DMS 273 (cell line): ENCODE results near the gene MYLK.
A peak's percentile ranks its signal among the peaks of the same experiment; 100 is the strongest.

Experiments used
- DNase-seq: peaks from one replicate; lab custom pipeline; 2025; ENCODE audit not compliant: unreplicated experiment; lab: John Stamatoyannopoulos, UW

Gene MYLK

DNA sequence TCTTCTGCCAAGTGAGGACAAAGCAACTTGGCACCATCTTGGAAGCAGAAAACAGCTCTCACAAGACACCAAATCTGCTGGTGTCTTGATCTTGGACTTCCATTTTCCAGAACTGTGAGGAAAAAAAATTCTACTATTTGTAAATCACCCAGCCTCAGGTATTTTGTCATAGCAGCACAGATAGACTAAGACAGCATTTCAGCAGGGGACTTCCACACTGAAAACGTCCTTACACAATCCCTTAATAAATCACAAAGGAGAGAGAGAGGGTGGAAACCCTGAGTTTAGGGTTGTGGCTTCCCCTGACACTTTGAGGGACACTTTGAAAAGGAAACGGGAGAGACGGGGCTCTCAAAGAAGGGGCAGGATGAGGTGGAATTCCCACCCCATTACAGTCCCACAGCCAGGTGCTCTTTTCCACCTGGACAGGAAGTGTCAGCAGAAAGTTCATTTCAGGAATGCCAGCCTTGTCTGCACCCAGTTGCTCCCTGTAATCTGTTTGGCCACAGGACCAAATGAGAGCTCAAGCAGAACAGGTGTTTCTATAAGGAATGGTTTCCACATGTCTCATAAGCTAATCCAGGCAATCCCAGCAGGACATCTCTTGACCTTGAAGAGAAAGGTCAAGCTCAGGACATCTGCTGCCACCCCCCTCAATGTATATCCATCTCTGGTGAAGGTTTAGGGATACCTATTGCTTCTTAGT is 51.3 kb downstream of the MYLK start:
- no peak for DNase-seq

DNA sequence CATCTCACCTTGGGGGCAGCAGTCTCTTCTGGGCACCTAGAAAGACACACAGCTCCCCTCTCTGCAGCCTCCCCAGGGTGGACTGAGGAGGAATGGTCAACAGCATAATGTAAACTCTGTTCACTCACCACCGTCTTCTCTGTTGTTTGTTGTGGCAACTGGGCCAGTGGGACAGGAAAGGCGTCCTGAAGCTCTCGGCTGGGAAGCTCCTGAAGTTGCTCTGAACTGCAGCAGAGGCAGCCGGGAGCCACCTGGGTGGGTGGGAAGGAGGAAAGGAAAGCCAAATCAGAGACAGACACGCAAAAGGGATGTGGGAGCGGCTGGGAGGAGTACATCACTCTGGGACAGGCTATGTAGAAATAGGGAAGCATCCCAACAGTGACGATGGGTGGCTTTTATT is 52.7 kb downstream of the MYLK start:
- DNase-seq: no peak

DNA sequence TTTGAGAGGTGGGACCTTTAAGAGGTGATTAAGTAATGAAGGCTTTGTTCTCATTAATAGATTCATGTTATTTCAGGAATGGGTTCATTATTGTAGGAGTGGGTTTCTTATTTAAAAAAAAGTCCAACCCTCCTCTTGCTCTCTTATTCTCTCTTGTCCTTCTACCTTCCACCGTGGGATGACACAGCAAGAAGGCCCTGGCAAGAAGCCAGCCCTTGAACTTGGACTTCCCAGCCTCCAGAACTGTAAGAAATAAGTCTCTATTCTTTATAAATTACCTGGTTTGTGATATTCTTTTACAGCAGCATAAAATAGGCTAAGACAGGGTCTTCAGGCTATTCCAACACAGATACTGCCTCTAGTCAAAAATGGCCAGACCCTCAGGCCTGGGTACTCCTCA is 62.2 kb downstream of the MYLK start:
- no peak for DNase-seq

DNA sequence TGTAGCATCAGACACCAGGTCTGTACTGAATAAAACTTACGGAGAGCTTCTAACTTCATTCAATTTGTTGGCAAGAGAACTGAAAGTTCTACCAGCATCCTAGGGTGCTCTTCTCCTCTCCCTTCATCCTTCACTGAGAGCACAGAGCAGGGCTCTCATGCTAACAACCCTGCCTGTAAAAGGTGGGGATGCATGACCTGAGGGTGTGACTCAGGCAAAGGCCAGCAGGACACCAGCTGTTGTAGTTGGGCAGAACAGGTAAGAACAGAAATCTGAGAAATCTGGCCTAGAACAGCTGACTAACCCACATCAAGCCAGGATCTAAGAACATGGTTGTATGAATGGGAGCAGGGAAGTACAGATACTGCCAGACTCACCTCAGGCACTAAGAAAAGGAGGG is 64.2 kb downstream of the MYLK start:
- no peak for DNase-seq

DNA sequence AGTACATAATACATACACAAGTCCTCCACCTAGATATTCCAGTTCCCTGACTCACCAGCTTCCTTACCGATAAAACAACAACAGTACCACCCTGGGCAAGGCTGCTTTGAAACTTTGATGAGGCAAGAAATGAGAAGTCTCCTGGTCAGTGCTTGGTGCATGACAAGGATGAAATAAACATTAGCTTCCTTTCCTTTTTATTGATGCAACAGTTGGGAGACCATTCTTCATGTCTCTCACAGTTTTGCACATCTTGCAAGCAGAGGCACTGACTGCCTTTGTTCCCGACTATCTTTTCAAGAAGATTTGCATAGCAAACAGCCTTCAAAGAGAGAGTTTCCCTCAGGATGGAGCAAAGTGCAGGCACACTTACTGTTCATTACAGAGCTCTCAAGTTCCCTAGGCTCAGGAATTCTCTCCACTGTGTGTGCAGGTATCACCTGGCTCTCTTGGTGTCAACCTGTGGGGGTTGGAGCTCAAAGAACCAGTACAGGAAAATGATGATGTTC is 65.2 kb downstream of the MYLK start:
- DNase-seq: no peak

DNA sequence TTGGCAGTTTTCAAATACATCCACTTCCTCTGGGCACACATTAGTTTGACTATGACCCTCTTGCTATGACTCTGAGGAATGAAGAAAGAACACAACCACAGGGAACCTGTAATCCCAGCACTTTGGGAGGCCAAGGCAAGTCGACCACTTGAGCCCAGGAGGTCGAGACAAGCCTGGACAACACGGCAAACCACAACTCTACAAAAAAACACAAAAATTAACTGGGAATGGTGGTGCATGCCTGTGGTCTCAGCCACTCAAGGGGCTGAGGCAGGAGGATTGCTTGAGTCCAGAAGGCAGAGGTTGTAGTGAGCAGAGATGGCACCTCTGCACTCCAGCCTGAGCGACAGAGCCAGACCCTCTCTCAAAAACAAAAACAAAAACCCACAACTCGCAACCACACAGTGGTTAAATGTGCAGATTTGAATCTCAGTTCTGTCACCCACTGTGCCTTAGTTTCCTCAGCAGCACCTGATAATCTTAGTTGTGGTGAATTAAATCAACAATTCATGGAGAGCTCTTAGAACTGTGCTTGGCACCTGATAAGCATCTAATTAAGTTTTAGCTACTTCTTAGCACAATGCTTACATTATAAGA is 65.7 kb downstream of the MYLK start:
- no peak for DNase-seq

DNA sequence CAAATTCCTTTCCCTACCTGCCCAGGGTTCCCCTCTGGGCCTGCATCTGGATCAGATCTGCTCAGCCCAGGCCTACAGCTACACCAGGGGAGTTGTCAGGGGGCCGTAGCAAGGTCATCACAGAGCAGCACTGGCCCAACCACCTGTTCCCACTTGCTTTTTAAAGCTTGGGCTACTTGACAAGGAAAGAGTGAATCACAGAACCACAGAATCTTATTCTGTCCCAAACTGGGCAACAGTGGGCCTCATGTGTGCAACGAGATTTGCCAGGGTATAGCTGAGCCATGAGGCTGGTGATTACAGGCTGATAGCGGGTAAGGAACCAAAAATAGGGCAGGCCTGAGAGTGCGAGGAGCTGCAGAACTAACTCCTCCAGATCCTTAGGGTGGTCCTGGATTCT is 66.7 kb downstream of the MYLK start:
- no peak for DNase-seq

DNA sequence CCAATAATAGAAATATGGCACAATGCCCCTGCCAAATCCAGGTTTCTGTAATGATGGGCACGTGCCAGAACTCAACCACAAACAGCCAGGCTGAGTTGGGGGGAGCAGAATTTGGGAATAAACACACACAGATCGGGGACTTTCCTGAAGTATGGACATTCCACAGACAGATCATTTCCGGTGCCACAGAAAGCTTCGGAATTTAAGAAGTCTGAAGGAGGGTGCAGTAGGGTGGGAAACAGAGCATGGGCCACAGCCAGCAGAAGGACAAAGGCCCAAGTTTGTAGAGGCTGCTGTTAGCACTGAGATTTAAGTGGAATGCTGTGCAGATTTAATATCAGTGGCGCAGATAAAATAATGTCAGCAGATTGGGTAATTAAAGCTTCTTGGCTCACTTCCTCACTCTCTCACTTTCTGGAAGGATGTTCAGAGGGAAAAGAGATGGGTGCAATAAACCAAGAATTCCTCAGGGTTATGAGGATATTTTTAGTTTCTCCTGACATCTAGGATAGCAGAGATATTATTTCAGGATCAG is 67.4 kb downstream of the MYLK start:
- DNase-seq: no peak

DNA sequence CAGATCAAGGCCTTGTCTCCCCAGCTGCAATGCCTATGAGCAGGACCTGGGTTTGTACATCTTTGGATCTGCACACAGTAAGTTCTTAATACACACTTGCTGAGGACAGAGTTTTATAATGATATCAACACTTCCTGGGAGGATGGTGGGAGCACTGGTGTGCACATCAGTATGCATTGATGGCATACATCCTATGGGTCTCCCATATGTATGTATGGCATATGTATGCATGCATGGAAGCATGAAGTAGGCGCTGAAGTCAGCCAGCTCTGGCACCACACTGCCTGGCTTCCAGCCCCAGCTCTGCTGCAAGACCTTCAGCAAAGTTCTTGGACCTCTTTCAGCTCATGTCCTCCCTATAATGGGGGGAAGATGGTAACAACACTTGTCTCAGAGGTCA is 68.2 kb downstream of the MYLK start:
- DNase-seq: no peak

DNA sequence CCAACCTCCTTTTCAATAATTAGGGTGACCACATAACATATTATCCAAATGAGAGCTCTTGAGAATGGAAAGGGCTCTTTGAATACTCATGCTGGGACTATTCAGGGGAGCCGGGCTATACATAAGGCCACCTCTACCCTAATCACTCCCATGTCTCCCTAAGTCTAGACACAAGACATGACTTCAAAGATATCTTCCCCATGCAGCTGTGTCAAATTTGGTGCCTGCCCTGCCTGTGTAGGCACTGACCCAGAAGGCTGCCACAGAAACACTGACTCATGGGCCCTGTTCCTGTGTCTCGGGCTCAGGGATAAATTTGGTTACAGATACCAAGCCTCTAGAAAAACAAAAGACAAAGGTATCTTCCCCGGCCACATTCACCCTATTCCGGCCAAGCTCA is 70.3 kb downstream of the MYLK start:
- no peak for DNase-seq

DNA sequence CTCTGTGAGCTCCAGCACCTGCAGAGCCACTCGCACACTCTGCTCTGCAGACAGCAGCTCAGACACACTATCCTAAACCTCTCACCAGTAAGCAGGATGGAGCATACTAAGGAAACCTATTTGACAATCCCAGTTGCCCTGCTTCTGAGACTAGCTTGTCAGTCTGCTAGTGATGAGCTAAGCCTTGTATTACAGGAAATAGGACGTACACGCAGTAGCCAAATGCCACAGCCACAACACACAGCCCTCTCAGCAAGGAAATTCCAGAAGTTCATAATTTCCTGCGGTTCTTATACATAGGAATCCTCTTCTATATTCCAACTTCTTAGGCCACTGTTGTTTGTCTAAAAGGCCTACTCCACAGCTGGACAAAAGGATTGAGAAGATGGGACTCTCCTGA is 74.5 kb downstream of the MYLK start:
- no peak for DNase-seq

DNA sequence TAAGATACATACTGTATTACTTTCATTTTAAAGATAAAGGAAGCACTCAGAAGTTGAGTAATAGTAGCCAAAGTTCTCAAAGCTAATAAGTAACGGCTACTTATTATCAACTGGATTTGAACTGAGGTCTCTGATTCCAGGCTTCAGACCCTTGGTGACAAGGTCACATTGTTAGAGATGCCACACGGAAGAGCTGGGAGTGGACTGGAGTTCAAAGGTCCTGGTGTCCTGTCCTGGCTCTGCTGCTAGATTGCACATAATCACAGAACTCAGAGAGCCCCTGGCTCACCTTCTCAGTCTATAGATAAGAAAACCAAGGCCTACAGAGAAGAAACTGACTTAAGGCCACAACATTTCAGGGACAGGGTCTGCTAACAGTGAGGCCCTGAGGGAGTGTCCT is 75.3 kb downstream of the MYLK start:
- no peak for DNase-seq

DNA sequence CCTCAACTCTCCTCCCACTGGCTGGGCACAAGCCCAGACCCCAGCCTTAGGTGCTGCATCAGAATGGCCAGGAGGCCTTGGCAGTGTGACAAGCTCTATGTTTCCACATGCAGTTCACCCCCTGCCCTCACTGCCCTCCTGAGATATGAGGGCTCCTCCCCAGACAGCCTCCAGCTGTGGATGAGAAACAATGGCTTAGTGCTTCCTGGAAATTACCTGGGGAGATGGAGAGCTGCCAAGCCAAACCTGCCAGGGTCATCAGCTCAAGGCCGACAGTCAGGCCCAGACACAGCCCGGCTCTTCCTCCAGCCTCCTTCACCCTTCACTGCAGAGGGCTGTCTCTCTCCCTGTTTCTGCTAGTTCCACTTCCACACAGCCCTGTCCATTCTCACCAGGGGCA is 76.3 kb downstream of the MYLK start:
- DNase-seq: no peak

DNA sequence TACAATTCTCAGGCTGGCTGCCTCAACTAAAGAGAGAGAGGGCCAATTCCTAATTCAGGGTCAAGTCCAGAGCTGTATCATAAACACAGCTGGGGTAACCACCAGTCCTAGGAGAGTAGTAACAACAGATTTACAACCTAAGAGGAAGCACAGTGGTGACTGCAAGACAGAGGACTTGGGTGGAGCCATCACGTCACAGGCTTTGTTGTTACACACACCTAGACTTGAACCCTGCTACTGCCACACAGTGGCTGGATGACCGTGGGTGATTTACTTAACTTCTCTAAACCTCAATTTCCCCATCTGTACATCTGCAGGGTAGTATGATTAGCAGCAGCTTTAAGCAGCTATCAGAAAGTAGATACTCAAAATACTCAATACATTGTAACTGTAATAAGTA is 78.6 kb downstream of the MYLK start:
- DNase-seq: no peak

DNA sequence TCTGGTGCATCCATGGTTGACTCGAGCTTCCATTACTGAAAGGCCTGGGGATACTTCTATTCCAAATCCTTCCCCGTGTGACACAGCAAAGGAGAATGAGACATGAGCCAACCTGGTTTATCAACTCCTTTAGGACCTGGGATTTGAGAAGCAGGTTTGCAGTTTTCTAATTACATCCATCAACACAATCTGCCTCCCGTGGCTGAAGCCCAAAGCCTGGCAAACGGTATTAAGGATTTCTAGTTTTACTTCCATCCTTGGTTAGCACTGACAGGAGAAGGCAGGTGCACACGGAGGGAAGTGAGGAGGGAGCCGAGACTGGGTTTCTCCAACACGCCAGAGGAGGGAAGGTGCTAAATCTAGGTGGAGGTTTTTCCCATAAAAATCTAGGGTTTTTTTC is 79.0 kb downstream of the MYLK start:
- DNase-seq: no peak

DNA sequence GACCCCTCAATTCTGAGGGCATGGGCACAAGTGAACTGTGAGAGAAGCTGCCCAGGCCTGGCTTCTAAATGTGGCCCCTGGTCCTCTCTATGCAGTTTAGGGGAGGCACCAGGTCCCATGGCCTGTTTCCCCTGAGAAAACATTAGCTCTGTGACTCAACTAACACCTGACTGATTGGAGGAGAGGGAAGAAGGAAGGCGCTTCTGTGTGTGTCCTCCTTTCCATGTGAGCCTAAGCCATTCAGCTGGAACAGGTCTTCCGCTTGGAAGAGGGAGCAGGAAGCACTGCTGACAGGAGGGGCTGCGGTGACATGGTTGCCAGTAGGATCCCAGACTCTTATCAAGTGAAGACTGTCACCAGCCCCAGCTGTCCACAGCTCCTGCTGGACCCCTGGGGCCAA is 79.5 kb downstream of the MYLK start:
- no peak for DNase-seq

DNA sequence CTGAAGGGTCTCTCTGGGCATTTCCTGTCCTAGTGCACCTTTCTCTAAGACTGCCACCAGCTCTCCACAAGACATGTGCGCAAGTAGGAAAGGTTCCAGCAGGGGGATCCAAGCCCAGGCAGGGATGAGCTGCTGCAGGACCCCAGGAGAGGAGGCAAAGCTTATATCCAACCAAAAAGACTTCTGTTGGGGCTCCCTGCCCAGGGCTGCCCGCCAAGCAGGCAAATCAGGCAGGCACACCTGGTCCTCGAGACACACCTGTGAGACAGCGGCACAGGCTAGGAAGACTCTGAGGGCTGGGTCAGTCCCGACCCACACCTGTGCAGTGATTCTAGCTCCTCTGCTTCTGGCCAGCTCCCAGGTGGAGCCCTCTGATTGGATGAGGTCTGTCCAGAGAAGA is 80.6 kb downstream of the MYLK start:
- DNase-seq: no peak

DNA sequence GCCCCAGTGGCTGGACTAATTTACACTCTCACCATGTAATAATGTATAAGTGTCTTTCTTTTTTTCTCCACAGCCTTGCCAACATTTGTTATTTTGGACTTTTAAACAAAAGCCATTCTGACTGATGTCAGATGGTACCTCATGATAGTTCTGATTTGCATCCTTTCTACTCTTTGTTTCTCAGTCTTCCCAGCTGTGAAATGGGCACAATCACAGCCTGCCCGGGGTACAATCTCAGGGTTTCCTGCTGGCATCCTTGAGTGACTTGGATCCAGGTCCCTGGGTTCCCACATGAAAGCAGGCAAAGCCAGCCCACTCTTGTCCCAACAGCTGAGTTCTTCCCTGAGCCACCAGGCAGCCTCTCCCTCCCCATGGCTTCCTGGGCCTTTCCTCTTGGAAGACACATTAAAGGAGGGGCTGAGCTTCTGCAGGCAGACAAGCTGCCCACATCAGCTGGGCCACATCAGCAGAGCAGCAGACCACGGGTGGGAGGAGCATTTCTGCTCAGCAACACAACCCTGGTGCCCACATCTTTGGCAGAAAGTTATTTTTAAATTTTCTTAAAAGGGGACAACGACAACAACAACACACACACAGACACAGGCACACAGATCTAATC is 82.0 kb downstream of the MYLK start:
- DNase-seq: no peak

DNA sequence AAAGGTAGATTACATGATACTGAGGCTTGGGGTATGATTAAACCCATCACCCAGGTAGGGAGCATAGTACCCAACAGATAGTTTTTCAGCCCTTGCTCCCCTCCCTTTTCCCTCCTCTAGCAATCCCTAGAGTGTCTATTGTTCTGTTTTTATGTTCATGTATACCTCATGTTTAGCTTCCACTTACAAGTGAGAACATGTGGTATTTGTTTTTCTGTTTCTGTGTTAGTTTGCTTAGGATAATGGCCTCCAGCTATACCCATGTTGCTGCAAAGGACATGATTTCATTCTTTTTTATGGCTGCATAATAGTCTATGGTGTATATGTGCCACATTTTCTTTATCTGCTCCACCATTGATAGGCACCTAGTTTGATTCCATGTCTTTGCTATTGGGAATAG is 82.7 kb downstream of the MYLK start:
- no peak for DNase-seq

DNA sequence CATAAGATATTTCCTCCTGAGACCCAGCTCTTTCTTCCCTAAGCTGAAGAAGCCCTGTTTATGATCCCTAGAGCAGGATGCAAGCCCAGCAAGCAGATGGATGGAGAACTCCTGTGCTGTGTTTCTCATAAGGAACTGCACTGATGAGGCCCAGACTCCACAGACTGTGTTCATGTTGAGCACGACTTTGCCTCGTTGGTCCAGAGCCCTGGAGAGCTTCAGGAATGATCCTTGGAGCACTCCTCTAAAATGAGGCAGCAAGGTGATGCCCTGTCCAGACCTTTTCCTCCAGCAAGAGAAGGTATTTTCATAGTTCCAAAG is 83.8 kb downstream of the MYLK start:
- no peak for DNase-seq

DNA sequence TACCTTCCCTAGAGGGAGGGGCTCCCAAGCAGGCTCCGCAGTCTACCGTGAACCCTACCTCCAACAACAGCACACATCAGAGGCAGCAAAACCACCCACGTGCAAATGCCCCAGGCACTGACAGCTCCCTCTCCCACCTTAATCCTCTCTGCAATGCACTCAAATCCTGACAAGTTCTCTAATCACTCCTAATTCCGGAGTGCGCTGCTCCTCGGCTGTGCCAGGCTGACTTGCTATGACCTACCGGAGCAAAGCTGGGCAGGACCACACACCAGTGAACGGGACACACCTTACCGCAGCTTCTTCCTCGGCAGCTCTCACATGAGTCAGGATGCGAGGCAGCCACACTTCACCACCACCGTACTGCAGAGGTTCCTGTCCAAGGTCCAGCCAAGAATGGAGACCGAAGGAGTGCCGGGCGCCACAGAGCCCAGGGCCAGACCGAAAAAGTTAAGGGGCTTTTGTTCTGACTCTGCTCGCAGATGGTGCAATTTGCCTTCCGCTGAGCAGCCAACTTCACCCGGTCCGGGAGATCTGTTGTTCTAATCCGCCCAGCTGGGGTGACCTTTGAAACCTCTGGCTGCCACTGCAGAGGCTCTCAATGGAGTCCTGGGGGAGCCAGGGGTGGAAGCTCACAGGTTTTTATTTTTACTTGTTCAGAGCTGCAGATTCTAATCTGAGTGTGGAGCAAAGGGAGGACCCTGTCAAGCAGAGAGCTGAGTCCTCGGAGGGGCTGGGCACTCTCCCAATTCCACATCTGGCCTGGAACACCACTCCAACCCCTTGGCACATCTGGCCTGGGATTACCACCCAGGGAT is 84.4 kb downstream of the MYLK start:
- DNase-seq: peak; percentile 46

DNA sequence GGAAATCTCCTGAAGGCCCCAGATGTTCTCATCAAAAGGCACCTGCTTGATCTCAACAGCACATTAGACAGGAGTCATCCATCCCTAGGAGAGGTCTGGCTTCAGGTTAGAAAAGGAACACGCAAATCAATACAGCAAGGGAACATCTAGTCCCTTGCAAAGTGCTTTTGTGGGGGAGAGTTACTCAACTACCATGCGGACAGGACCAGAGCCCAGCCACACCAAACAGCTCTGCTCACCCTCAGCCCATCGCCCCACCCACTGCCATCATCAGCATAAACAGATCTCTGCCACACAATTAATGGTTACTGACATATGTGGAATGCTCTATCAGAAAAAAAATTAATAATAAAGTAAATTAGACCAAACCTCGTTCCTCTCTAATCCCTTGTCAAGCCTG is 85.6 kb downstream of the MYLK start:
- no peak for DNase-seq
